Activated CD4-positive, alpha-beta T cell treated with anti-CD3 and anti-CD28 coated beads for 36 hours (primary cell): ENCODE results near the gene DCTN2. TPM values are rescaled to one million over a fixed set of nuclear protein-coding genes. Genes with fewer than 3 reads are reported as not detected.

Experiments
- ATAC-seq: fragments of 200-7000 bp; cut with Tn5 transposase; one replicate; pipeline ENCODE4 v1.10.0; 2021; ENCODE audit warnings: mild to moderate bottlenecking, moderate library complexity
- CTCF ChIA-PET: fragments of 350-600 bp; sonication (Branson Sonifier 250); formaldehyde crosslinking; loops from one replicate; lab custom pipeline; 2021; ENCODE audit warnings: antibody characterized with exemption; lab: Charles Lee
- POLR2A ChIA-PET: fragments of 350-600 bp; sonication (Branson Sonifier 250); formaldehyde crosslinking; loops from one replicate; lab custom pipeline; 2021; ENCODE audit warnings: antibody characterized with exemption, inconsistent platforms; lab: Charles Lee
- DNase-seq: peaks from one replicate; pipeline ENCODE4 v3.0.0-alpha.2; 2020
- H3K27ac Mint-ChIP-seq: one replicate; pipeline ENCODE4 v1.8.0; 2021; ENCODE audit warnings: mixed read lengths
- H3K27me3 Mint-ChIP-seq: one replicate; pipeline ENCODE4 v1.8.0; 2021; ENCODE audit warnings: mixed read lengths
- H3K36me3 Mint-ChIP-seq: one replicate; pipeline ENCODE4 v1.8.0; 2021; ENCODE audit warnings: low read depth, mixed read lengths
- H3K4me1 Mint-ChIP-seq: one replicate; pipeline ENCODE4 v1.8.0; 2021; ENCODE audit warnings: mixed read lengths
- H3K4me3 Mint-ChIP-seq: one replicate; pipeline ENCODE4 v1.8.0; 2021; ENCODE audit warnings: mild to moderate bottlenecking, moderate library complexity, mixed read lengths
- H3K9me3 Mint-ChIP-seq: one replicate; pipeline ENCODE4 v1.8.0; 2021; ENCODE audit warnings: low read depth, mixed read lengths
- intact Hi-C, 2 experiments: fragments of 100-400 bp; cut with DNase I in 1 of 2; cut with micrococcal nuclease in 1 of 2; formaldehyde crosslinking; loops; one replicate each; pipeline versions ENCODE4 v1.14.2 to v1.15.1; 2022 to 2024; cut with DNase I, micrococcal nuclease
- total RNA-seq, 2 experiments: library from RNA; stranded (reverse); gene quantifications; one replicate each; pipeline ENCODE4 v1.2.3, GENCODE V29; 2021

Gene DCTN2
- total RNA-seq, 2 experiments from 2014 or later = 69.7 to 81.2 TPM

- DNase-seq = no peak
- CTCF ChIA-PET = interaction anchor here (1.4 kb wide), 1 partner anchor 8 kb away, joined by 4 read pairs; no protein-coding TSS in a partner anchor
- intact Hi-C loops = no loop called here
- Mint-ChIP-seq H3K9me3 (no peaks in the 10 kb centered on the region), H3K4me3 (no peak overlapping the region), H3K36me3 (peaks cover 36% of the 10 kb centered on the region), H3K27me3 (no peaks in the 10 kb centered on the region), H3K27ac (no peak overlapping the region), H3K4me1 (peaks cover 38% of the 10 kb centered on the region)
- POLR2A ChIA-PET = interaction anchor here (0.8 to 0.9 kb wide), 3 partner anchors 9 to 21 kb away, joined by 3 to 5 read pairs (median 3); no protein-coding TSS in a partner anchor
- ATAC-seq = no peak
Measured at GRCh38 chr12:57525615-57526383, 21.2 kb downstream of the DCTN2 start.

- no peaks in the 10 kb centered on the region for H3K27me3 Mint-ChIP-seq
- H3K27ac Mint-ChIP-seq = no peak overlapping the region
- H3K4me1 Mint-ChIP-seq = peaks cover 38% of the 10 kb centered on the region
- intact Hi-C loops = loop anchor here (5.0 kb wide), 4 partner anchors 227 to 1553 kb away; partner anchors contain the start of genes CDK4 (in 1 of the 2), RAB5B (in 1 of the 2), RPL41 (in 1 of the 2) and ZC3H10 (in 1 of the 2)
- ATAC-seq (no peak), DNase-seq (no peak)
- peaks cover 33% of the 10 kb centered on the region for H3K36me3 Mint-ChIP-seq
- no peaks in the 10 kb centered on the region for H3K9me3 Mint-ChIP-seq
- CTCF ChIA-PET = interaction anchor here (0.6 to 2.2 kb wide), 4 partner anchors 8 to 67 kb away, joined by 3 to 6 read pairs (median 4); no protein-coding TSS in a partner anchor
- no peak overlapping the region for H3K4me3 Mint-ChIP-seq
- POLR2A ChIA-PET = interaction anchor here (0.6 to 0.9 kb wide), 3 partner anchors 8 to 454 kb away, joined by 3 to 5 read pairs (median 3); no protein-coding TSS in a partner anchor
Measured at GRCh38 chr12:57524814-57525614, 22.0 kb downstream of the DCTN2 start.

DNA sequence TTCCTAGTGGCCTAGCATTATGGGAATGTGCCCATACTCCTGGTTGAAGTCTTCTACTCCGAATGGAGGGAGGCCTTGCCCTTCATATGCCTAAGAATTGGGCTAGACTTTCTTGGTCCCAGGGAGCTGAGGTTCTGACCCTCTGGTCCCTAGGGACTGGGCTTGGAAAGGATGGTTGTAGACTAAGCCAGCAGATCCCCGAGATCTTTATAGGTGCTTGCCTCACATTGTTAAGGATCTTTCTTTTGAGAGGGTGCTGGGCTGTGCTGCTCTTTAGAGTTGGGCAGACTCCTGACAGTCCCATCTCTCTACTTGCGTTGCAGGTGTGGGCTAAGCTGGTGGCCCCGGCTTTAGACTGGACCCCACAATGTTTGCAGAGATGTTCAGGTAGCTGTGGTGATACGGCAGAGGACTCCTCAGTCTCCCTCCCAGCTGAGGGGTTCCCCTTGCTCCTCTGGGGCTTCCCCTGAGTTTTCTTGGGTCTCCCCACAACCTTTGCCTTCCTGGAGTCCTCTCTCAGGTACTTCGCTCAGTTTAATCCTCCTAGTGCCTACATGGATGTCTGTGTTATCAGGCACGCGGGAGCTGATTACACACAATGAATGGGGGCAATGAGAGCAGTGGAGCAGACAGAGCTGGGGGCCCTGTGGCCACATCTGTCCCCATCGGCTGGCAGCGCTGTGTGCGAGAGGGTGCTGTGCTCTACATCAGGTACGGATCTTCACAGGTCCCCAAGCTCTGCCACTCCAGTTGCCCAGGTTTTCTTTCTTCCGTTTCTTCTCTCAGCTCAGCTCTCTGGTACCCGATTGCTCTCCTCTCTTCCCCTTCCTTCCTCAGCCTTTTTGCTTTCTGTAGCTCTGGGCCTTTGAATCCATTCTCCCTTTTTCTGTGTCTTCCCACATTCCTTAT, 23.0 kb downstream of the DCTN2 start:
- peak overlapping the region; percentile 96 for H3K4me3 Mint-ChIP-seq
- DNase-seq = peak; percentile 33
- peak overlapping the region; percentile 88 for H3K27ac Mint-ChIP-seq
- intact Hi-C loops = loop anchor here (2.0 to 5.0 kb wide), 6 partner anchors 221 to 1552 kb away; partner anchors contain the start of genes CDK4 (in 1 of the 2), CTDSP2 (in 1 of the 2), RAB5B (in 1 of the 2) and RPL41 (in 1 of the 2)
- H3K36me3 Mint-ChIP-seq = peaks cover 35% of the 10 kb centered on the region
- CTCF ChIA-PET = interaction anchor here (0.6 to 2.2 kb wide), 7 partner anchors 9 to 70 kb away, joined by 3 to 6 read pairs (median 3); no protein-coding TSS in a partner anchor
- POLR2A ChIA-PET = interaction anchor here (0.5 to 0.6 kb wide), 2 partner anchors 184 to 281 kb away, joined by 3 to 4 read pairs; no protein-coding TSS in a partner anchor
- H3K4me1 Mint-ChIP-seq = peaks cover 44% of the 10 kb centered on the region
- ATAC-seq = no peak
- no peaks in the 10 kb centered on the region for H3K9me3 Mint-ChIP-seq
- no peaks in the 10 kb centered on the region for H3K27me3 Mint-ChIP-seq

GRCh38 chr12:57522887-57523705, 23.9 kb downstream of the DCTN2 start:
- Mint-ChIP-seq H3K27ac (peak overlapping the region; percentile 88), H3K4me3 (peak overlapping the region; percentile 96), H3K36me3 (peaks cover 38% of the 10 kb centered on the region), H3K4me1 (peaks cover 51% of the 10 kb centered on the region), H3K27me3 (no peaks in the 10 kb centered on the region), H3K9me3 (no peaks in the 10 kb centered on the region)
- DNase-seq (no peak), ATAC-seq (no peak)
- POLR2A ChIA-PET = interaction anchor here (0.5 kb wide), 1 partner anchor 35 kb away, joined by 3 read pairs; the partner anchor contains the start of gene MARS1
- intact Hi-C loops = loop anchor here (1.0 to 5.0 kb wide), 13 partner anchors 24 to 1551 kb away; partner anchors contain the start of genes CDK4 (in 2 of the 2), CTDSP2 (in 1 of the 2), DCTN2 (in 1 of the 2) and OS9 (in 1 of the 2)
- CTCF ChIA-PET = interaction anchor here (1.0 to 2.2 kb wide), 4 partner anchors 10 to 70 kb away, joined by 3 to 6 read pairs (median 4); no protein-coding TSS in a partner anchor

- ATAC-seq (peak; percentile 50), DNase-seq (peak; percentile 96)
- Mint-ChIP-seq H3K4me1 (peaks cover 54% of the 10 kb centered on the region), H3K27ac (peak within 1 kb of the TSS; percentile 99), H3K27me3 (no peaks in the 10 kb centered on the region), H3K9me3 (no peaks in the 10 kb centered on the region), H3K36me3 (peaks cover 41% of the 10 kb centered on the region), H3K4me3 (peak within 1 kb of the TSS; percentile 96)
- ChIA-PET CTCF (no interaction called here), POLR2A (no interaction called here)
- intact Hi-C loops = loop anchor here (1.0 to 5.0 kb wide), 13 partner anchors 25 to 1550 kb away; partner anchors contain the start of genes CDK4 (in 2 of the 2), CTDSP2 (in 1 of the 2), DCTN2 (in 1 of the 2) and OS9 (in 1 of the 2)
Measured at GRCh38 chr12:57522011-57522886, 24.7 kb downstream of the DCTN2 start, which contains the start of gene MBD6. MBD6 (plus strand) TSS chr12:57522824; CDS start chr12:57524304, 1,480 bp downstream.

GRCh38 chr12:57521525-57522010, 25.4 kb downstream of the DCTN2 start:
- ChIA-PET CTCF (interaction anchor here (0.6 kb wide), 1 partner anchor 43 kb away, joined by 3 read pairs; no protein-coding TSS in a partner anchor), POLR2A (interaction anchor here (2.4 kb wide), 1 partner anchor 25 kb away, joined by 8 read pairs; the partner anchor contains the start of gene DCTN2)
- ATAC-seq (no peak), DNase-seq (peak; percentile 42)
- Mint-ChIP-seq H3K27me3 (no peaks in the 10 kb centered on the region), H3K36me3 (peaks cover 46% of the 10 kb centered on the region), H3K4me1 (peaks cover 58% of the 10 kb centered on the region), H3K27ac (peak overlapping the region; percentile 99), H3K9me3 (no peaks in the 10 kb centered on the region), H3K4me3 (peak overlapping the region; percentile 96)
- intact Hi-C loops = loop anchor here (1.0 to 5.0 kb wide), 14 partner anchors 26 to 1593 kb away; partner anchors contain the start of genes CDK4 (in 2 of the 2), CTDSP2 (in 1 of the 2), DCTN2 (in 1 of the 2) and OS9 (in 1 of the 2)

DNA sequence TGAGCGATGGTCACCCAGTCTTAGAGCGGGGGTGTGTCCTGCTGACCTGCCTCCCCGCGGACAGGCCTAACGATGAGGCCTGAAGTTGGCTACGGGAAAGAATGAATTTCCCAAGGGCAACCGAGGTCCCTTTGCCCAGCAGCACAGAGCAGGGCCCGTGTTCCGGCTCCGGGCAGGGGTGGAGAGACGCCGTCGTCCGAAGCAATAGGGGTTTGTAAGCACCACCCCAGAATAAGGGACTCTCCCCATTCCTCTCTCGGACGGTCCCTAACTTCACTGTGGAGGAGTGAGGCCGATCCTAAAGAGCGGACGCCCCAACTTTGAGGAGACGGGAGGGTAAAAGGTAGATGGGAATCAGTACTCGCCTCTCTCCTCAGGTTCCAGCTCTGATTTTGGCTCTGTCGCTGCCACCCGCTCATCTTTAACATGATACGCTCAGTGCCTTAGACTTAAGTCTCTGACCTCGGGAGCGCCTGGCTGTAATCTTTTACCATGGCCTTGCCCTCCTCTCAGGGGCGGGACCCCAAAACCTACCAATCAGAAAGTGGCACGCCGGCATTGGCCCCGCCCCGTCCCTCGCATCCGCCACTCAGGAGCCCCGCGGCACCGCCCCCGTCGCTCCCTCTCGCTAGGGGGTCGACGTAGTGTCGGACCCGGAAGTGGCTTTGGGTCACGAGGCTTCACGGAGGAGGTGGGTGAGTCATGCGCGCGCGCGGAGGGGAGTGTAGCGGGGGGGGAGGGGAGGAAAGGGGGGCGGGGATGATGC, 26.8 kb downstream of the DCTN2 start, which contains the start of gene DDIT3:
TSS of gene DDIT3 (minus strand) at position 462 of the 766 bp plus-strand sequence. CDS start 3,108 bp downstream, outside the sequence.
- Mint-ChIP-seq H3K27me3 (no peaks in the 10 kb centered on the region), H3K4me3 (peak within 1 kb of the TSS; percentile 96), H3K27ac (peak within 1 kb of the TSS; percentile 99), H3K9me3 (no peaks in the 10 kb centered on the region), H3K36me3 (peaks cover 58% of the 10 kb centered on the region), H3K4me1 (peaks cover 53% of the 10 kb centered on the region)
- peak; percentile 100 for DNase-seq
- ATAC-seq = peak; percentile 76
- ChIA-PET CTCF (interaction anchor here (0.6 kb wide), 2 partner anchors 19 to 763 kb away, joined by 3 read pairs; no protein-coding TSS in a partner anchor), POLR2A (interaction anchor here (0.5 to 2.4 kb wide), 8 partner anchors 16 to 224 kb away, joined by 3 to 8 read pairs (median 3); partner anchors contain the start of gene DCTN2)
- intact Hi-C loops = loop anchor here (1.0 to 5.0 kb wide), 12 partner anchors 27 to 1591 kb away; partner anchors contain the start of genes MARS1 (in 2 of the 2), CDK4 (in 1 of the 2), DCTN2 (in 1 of the 2) and GLI1 (in 1 of the 2)
